Measurements from ENCODE around the gene KCTD1.

DNA sequence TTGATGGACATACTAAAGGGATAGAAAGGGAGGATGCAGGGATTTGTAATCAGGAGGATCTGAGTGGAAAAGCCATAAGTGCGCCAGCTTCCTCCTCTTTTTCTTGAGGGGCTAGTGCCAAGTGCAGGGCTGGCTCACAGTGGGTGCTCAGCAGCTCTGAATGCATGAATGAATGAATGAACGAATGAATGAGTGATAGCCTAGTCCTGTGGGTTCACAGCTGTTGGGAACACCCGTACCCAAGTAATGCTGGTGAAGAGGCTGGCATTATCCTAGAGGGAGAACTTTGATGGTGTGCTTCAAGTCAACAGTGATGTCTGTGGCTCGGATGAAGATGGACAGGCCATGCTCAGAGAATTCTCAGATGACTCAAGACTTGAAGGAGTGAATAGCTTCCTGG is 108.8 kb downstream of the KCTD1 start:
- TF ChIP-seq, protein P1, sequence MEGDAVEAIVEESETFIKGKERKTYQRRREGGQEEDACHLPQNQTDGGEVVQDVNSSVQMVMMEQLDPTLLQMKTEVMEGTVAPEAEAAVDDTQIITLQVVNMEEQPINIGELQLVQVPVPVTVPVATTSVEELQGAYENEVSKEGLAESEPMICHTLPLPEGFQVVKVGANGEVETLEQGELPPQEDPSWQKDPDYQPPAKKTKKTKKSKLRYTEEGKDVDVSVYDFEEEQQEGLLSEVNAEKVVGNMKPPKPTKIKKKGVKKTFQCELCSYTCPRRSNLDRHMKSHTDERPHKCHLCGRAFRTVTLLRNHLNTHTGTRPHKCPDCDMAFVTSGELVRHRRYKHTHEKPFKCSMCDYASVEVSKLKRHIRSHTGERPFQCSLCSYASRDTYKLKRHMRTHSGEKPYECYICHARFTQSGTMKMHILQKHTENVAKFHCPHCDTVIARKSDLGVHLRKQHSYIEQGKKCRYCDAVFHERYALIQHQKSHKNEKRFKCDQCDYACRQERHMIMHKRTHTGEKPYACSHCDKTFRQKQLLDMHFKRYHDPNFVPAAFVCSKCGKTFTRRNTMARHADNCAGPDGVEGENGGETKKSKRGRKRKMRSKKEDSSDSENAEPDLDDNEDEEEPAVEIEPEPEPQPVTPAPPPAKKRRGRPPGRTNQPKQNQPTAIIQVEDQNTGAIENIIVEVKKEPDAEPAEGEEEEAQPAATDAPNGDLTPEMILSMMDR (conservative IDR thresholded peaks at IDR 0.05 in 1 of 2, IDR thresholded peaks at IDR 0.05 in 1 of 2; ENCODE audit: low read depth in 1 of 2, low read length in 2 of 2) = no peak
- no peak for TF ChIP-seq EZH2 (IDR thresholded peaks at IDR 0.05; ENCODE audit: low read length, missing control alignments)

All from fibroblast of lung (primary cell).